GM12891 (cell line): Measurements from ENCODE around the gene MMP20.
A peak's percentile ranks its signal among the peaks of the same experiment; 100 is the strongest.

Source experiments
- DNase-seq: peaks from one replicate; pipeline ENCODE4 v3.0.0; 2011; ENCODE audit warnings: low spot score; ENCODE audit not compliant: insufficient read length
- FAIRE-seq: peaks from 2 replicates; lab custom pipeline; 2011; peaks lifted over from hg19 to GRCh38; lab: Jason Lieb, UNC
- PAX5 ChIP-seq: IDR thresholded peaks from 2 replicates; pipeline ENCODE4 v1.6.1; 2011; ENCODE audit warnings: low read length, moderate library complexity, mild to moderate bottlenecking; ENCODE audit not compliant: insufficient read depth, severe bottlenecking
- POLR2A ChIP-seq: IDR thresholded peaks from 2 replicates; pipeline ENCODE4 v1.6.1; 2011; ENCODE audit warnings: low read depth, low read length, control low read depth
- POLR2AphosphoS5 ChIP-seq: IDR thresholded peaks from 2 replicates; pipeline ENCODE4 v1.6.1; 2011; ENCODE audit warnings: low read depth, low read length, control low read depth
- POU2F2 ChIP-seq: IDR thresholded peaks from 2 replicates; pipeline ENCODE4 v1.6.1; 2011; ENCODE audit warnings: low read depth, mild to moderate bottlenecking, control low read depth, low read length, moderate library complexity
- SPI1 ChIP-seq: IDR thresholded peaks from 2 replicates; pipeline ENCODE4 v1.6.1; 2011; ENCODE audit warnings: low read depth, low read length, control low read depth
- TAF1 ChIP-seq: IDR thresholded peaks from 2 replicates; pipeline ENCODE4 v1.6.1; 2011; ENCODE audit warnings: low read depth, low read length, control low read depth

MMP20 gene

GRCh38 chr11:102613450-102613849, 11.7 kb downstream of the MMP20 start:
- no peak for DNase-seq
- FAIRE-seq, result no peak
- no peak for TF ChIP-seq POLR2AphosphoS5
- no peak for TF ChIP-seq TAF1
- TF ChIP-seq SPI1, result no peak
- TF ChIP-seq POU2F2, result no peak

GRCh38 chr11:102611291-102611690, 13.8 kb downstream of the MMP20 start:
- DNase-seq (no peak), FAIRE-seq (peak; percentile 90)
- TF ChIP-seq POU2F2, result 0 out of 2 replicates have a peak, but pooled peaks have one; percentile 34
- TF ChIP-seq POLR2A, result no peak

DNA sequence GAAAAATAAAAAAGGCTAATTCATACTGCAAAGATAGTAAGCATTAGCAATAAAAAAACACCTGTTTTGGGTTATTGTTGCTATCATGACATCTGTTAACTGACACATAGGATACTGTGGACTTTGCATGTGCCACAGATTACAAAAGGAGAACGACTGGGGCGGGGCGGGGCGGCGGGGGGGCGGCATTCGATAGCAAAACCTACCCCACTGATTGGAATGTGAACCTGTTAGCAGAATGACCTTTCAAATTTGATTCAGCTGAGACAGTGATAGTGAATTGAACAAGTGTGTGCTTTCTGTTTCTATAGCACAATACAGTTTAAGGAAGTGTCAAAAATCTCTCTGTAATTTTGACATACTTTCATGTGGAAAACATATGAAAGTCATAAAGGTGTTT, 14.9 kb downstream of the MMP20 start:
- no peak for DNase-seq
- TF ChIP-seq POU2F2, result no peak
- TF ChIP-seq TAF1, result no peak
- no peak for TF ChIP-seq PAX5
- peak; percentile 45 for TF ChIP-seq SPI1
- no peak for TF ChIP-seq POLR2AphosphoS5
- FAIRE-seq, result no peak

- no peak for DNase-seq
- FAIRE-seq, result no peak
- TF ChIP-seq TAF1 (no peak), POU2F2 (no peak), SPI1 (no peak), PAX5 (no peak), POLR2AphosphoS5 (no peak), POLR2A (no peak)
Measured at GRCh38 chr11:102608699-102609098, 16.4 kb downstream of the MMP20 start.

GRCh38 chr11:102604875-102605274, 20.3 kb downstream of the MMP20 start:
- TF ChIP-seq SPI1, result no peak
- TF ChIP-seq PAX5, result no peak
- TF ChIP-seq POLR2A, result no peak
- no peak for TF ChIP-seq POLR2AphosphoS5
- TF ChIP-seq POU2F2, result no peak
- no peak for TF ChIP-seq TAF1
- DNase-seq (no peak), FAIRE-seq (no peak)

- no peak for FAIRE-seq
- TF ChIP-seq TAF1 (no peak), PAX5 (no peak), POLR2AphosphoS5 (no peak), SPI1 (no peak), POLR2A (no peak), POU2F2 (no peak)
- DNase-seq, result no peak
Measured at GRCh38 chr11:102604011-102604410, 21.1 kb downstream of the MMP20 start.

GRCh38 chr11:102603576-102603975, 21.6 kb downstream of the MMP20 start:
- FAIRE-seq (no peak), DNase-seq (no peak)
- TF ChIP-seq POU2F2 (no peak), PAX5 (no peak), TAF1 (no peak), POLR2A (no peak), SPI1 (no peak), POLR2AphosphoS5 (no peak)

GRCh38 chr11:102603091-102603490, 22.0 kb downstream of the MMP20 start:
- no peak for DNase-seq
- FAIRE-seq, result no peak
- TF ChIP-seq TAF1, result no peak
- TF ChIP-seq SPI1, result no peak
- TF ChIP-seq POLR2AphosphoS5, result no peak
- no peak for TF ChIP-seq POLR2A
- TF ChIP-seq PAX5, result no peak
- TF ChIP-seq POU2F2, result no peak

GRCh38 chr11:102600666-102601065, 24.5 kb downstream of the MMP20 start:
- no peak for FAIRE-seq
- TF ChIP-seq SPI1 (no peak), POU2F2 (no peak), POLR2A (no peak)

DNA sequence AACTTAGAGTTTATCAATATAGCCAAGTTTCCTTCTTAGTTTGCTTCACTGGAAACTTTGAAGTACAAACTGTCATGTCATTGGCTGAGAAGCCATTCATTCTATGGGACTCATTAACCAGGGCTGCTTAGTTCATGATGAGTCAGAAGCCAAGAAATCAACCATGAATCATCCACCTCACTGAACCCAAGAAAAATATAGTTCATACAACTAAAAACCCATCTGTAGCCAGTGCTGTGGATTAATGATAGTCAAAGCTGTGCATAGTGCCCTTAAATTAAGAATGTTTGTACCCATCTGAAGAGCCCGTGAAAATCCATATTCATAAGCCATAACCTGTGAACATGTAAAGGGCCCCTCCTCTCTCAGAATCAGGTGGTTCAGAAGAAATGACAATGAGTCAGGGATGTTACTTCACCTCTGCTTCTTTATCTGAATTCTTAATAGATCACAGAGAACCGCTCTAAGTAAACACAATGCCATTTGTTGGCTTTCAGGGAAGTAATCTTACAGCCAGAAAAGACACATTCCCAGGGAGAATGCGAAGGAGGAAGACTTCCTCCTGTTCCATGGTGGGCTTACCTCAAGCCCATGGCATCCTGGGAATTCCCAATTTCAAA, 25.4 kb downstream of the MMP20 start:
- TF ChIP-seq POLR2AphosphoS5, result no peak
- no peak for TF ChIP-seq PAX5
- TF ChIP-seq POU2F2, result no peak
- TF ChIP-seq SPI1, result no peak
- DNase-seq (no peak), FAIRE-seq (peak; percentile 62)

More at GRCh38 chr11:102600666-102601065, 24.5 kb downstream of the MMP20 start:
- DNase-seq, result no peak

DNA sequence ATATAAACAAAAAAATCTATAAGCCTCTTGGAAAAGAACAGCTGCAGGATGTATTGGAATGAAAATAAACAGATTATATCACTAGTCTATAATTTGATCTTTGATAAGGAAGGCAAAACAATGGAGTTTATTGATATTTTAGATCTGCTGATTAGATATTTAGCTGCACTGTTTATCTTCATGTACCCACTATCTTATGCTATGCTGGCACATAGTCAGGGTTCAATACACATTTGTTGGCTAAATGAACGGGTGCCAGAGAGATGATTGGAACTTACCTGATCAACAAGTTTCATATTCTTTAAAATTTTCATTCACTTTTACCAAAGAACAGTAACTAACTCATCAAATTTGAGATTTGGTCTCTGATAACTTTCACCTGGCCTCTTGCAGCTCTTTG, 26.9 kb downstream of the MMP20 start:
- no peak for FAIRE-seq
- DNase-seq, result no peak
- TF ChIP-seq POLR2A (no peak), SPI1 (no peak), PAX5 (no peak), POU2F2 (no peak), POLR2AphosphoS5 (no peak), TAF1 (no peak)
